ENCODE measurements around the gene CARMIL1. TPM values are rescaled to one million over a fixed set of nuclear protein-coding genes. Genes with fewer than 3 reads are reported as not detected.

Gene CARMIL1
- 10 to 100 TPM; 12.0 to 36.2 (median 19.6) TPM for total RNA-seq
- polyA plus RNA-seq = 10 to 100 TPM in 2 of 3 donors, 1 to 10 TPM in 1; 9.2 to 13.3 (median 13.0) TPM
- long read RNA-seq, donor 1 = 0 reads
- long read RNA-seq, donor 2 = 0 reads
- long read RNA-seq, donor 3 = 0 reads
- long read RNA-seq, donor 4, partial matches to known transcripts = 0 of 10 reads
- long read RNA-seq, donor 4, other reads (novel, unspliced or antisense) = 10 of 10 reads
- long read RNA-seq, donor 5, full-length matches to known transcripts = 2 of 8 reads
- long read RNA-seq, donor 5, partial matches to known transcripts = 1 of 8 reads
- long read RNA-seq, donor 5, other reads (novel, unspliced or antisense) = 5 of 8 reads
- long read RNA-seq, donor 6, partial matches to known transcripts = 1 of 15 reads
- long read RNA-seq, donor 6, other reads (novel, unspliced or antisense) = 14 of 15 reads
- long read RNA-seq, donor 7 = 0 reads
- long read RNA-seq, donor 8, partial matches to known transcripts = 9 of 9 reads
- long read RNA-seq, donor 8, other reads (novel, unspliced or antisense) = 0 of 9 reads
- long read RNA-seq, donor 9 = 0 reads
- long read RNA-seq, donor 10 = 0 reads

DNA sequence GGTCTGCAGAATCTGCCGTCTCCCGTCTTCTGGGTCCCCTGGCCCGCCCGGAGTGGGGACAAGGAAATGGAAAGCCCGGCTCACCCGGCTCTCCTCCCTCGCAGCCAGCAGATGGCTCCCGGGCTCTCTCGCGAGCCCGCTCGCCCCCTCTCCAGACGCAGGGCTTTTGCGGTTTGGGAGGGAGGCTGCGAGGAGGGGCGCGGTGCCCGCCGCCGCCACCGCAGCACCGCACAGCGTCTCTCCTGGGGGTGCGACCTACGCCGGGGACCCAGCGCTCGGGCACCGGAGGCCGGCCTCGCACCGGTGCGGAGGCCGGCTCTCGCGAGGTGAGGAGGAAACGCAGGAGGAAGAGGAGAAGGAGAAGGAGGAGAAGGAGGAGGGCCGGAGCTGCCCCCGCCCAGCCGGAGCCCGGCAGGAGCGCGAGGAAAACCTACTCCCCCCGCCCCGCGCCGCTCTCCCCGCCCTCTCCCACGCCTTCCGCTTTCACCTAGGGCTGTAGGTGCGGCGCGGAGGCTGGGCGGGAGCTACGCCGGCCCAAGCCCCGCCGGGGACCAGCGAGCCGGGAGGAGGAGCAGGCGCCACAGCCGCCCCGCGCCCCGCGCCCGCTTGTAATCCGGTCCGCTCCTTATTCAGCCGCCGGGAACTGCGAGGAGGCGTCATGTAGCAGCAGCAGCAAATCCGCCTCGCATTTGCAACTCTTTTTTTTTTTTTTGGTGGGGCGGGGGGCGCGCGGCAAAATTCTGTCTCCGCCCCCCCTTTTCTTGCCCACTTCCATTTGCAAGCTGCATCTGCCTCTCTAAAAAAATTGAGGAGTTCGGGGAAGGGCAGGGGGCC lies at the start of gene CARMIL1:
TSS of gene CARMIL1 (plus strand) at position 461 of the 834 bp plus-strand sequence. CDS start 422 bp downstream, outside the sequence.
- TF ChIP-seq POLR2A (IDR thresholded peaks at IDR 0.05) = peak; percentile 9 to 19
- TF ChIP-seq, protein P1, sequence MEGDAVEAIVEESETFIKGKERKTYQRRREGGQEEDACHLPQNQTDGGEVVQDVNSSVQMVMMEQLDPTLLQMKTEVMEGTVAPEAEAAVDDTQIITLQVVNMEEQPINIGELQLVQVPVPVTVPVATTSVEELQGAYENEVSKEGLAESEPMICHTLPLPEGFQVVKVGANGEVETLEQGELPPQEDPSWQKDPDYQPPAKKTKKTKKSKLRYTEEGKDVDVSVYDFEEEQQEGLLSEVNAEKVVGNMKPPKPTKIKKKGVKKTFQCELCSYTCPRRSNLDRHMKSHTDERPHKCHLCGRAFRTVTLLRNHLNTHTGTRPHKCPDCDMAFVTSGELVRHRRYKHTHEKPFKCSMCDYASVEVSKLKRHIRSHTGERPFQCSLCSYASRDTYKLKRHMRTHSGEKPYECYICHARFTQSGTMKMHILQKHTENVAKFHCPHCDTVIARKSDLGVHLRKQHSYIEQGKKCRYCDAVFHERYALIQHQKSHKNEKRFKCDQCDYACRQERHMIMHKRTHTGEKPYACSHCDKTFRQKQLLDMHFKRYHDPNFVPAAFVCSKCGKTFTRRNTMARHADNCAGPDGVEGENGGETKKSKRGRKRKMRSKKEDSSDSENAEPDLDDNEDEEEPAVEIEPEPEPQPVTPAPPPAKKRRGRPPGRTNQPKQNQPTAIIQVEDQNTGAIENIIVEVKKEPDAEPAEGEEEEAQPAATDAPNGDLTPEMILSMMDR (IDR thresholded peaks at IDR 0.05) = peak; percentile 53 to 80 (median 72)
- peaks cover 7 to 21% of the 10 kb centered on the region in 2 donors for H3K4me1 ChIP-seq (replicated peaks in 1 of 2)
- intact Hi-C loops (cut with DNase I) = loop anchor here in 1 of 2 donors (5.0 kb wide), 1 partner anchor 213 kb away; no protein-coding TSS in a partner anchor
- H3K9me3 ChIP-seq (replicated peaks in 1 of 3) = no peaks in the 10 kb centered on the region
- WGBS, 4 donors = 0 to 2% (median 0%) methylated on average over 30 to 81 of the region's 81 CpGs
- peak within 1 kb of the TSS; percentile 74 to 93 (median 86) for H3K4me3 ChIP-seq
- no peaks in the 10 kb centered on the region for H3K36me3 ChIP-seq (replicated peaks in 1 of 2)
- no peaks in the 10 kb centered on the region for H3K27me3 ChIP-seq
- peak within 1 kb of the TSS in 4 of 5 donors; percentile 48 to 89 (median 68) for H3K27ac ChIP-seq
- peak; percentile 79 to 89 (median 82) for DNase-seq

DNA sequence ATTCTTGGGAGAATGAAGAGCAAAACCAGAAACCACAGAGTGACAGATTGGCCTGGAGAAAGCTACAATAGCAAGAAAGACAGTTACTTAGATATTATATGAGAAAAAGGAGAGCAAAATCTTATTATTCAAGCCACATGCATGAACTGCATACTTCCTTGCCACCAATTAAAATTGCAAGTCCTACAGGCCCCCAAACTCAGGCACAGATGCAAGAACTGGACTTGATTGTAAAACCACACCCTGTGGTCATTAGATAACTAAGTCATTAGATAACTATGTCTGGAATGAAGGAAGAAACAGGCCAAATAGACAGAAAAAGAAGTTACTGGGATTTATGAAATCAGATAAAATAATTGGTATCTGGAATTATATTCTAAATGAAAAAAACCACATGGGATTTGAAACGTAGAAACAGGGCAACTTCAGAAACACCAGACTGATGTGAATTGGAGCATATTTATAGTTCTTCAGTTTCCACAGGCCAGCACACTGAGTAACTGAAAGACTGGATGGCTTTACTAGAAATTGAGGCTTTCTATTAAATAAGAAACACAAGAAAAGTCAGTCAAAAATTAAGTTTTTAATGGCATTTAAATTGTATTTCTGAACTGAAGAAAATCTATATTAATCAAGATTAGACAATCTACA lies 49.4 kb upstream of the CARMIL1 start:
- no peak for DNase-seq
- H3K27ac ChIP-seq = no peak overlapping the region
- intact Hi-C loops (cut with DNase I) = loop anchor here in 1 of 2 donors (10.0 kb wide), 1 partner anchor 485 kb away; no protein-coding TSS in a partner anchor
- no peaks in the 10 kb centered on the region for H3K9me3 ChIP-seq (replicated peaks in 1 of 3)
- 54 to 66% (median 65%) methylated on average over 1 of the region's 1 CpG for WGBS, 4 donors
- no peak for TF ChIP-seq POLR2A (IDR thresholded peaks at IDR 0.05)
- TF ChIP-seq, protein P1 (IDR thresholded peaks at IDR 0.05) = no peak
- H3K4me1 ChIP-seq (replicated peaks in 1 of 2) = no peaks in the 10 kb centered on the region
- no peak overlapping the region for H3K4me3 ChIP-seq
- H3K36me3 ChIP-seq (replicated peaks in 1 of 2) = no peaks in the 10 kb centered on the region
- H3K27me3 ChIP-seq = no peaks in the 10 kb centered on the region

DNA sequence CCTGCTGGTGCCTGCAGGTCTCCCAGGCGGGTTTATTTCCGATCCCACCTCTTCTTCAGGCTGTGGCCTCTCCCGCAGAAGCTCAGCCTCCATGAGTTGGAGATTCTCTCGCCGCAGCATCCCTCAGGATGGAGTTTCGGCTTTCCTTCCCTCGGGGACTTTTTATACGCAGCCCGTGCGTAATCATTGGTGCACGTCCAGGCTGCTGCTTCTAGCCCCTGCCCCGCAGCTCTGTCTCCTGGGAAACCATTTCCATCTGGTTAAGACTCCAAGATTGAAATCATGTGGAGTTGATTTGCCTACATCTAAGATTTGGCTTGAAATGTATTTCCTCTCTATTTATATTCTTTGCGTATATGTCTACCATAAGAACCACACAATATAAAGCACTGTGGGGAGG lies 46.7 kb upstream of the CARMIL1 start:
- intact Hi-C loops (cut with DNase I) = no loop called here
- H3K36me3 ChIP-seq (replicated peaks in 1 of 2) = no peaks in the 10 kb centered on the region
- H3K27me3 ChIP-seq = no peaks in the 10 kb centered on the region
- H3K27ac ChIP-seq = no peak overlapping the region
- H3K4me1 ChIP-seq (replicated peaks in 1 of 2) = no peaks in the 10 kb centered on the region
- H3K9me3 ChIP-seq (replicated peaks in 1 of 3) = no peaks in the 10 kb centered on the region
- 83 to 92% (median 88%) methylated on average over 13 of the region's 13 CpGs for WGBS, 4 donors
- no peak overlapping the region for H3K4me3 ChIP-seq
- peak in 1 of 7 donors; percentile 63 for DNase-seq
- TF ChIP-seq, protein P1 (IDR thresholded peaks at IDR 0.05) = no peak
- no peak for TF ChIP-seq POLR2A (IDR thresholded peaks at IDR 0.05)
